Right hindlimb (tissue), 1 donor: ENCODE data around the gene CDKN1B.

ENCODE experiments used
- DNase-seq: peaks from one replicate; pipeline ENCODE4 v3.0.0-alpha.2; 2018

Gene CDKN1B

DNA sequence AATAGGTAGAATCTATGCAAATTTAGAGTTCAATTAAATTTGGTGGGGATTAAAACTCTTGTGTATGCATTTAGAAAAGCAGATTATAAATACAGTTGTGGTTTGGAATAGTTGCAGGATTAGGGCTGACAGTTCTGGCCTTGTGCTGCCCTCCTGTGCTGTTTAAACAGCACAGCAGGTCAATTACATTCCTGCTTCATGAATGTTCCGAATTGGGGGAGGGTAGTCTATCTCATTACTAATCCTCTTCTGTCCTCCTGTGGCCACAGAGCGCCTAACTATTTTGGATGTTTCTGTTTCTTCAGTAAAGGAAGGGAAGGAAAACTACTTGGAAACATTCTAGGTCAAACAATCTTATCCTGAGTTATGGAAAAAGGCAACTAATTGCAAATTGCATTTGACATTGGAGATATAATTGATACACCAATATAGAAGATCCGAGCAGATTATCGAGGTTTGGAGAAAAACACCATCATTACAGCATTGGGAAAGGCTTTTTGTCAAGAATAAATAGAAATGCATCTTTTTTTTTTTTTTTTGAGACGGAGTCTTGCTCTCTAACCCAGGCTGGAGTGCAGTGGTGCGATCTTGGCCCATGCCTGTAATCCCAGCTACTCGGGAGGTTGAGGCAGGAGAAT, 12.5 kb upstream of the CDKN1B start:
- peak; percentile 64 for DNase-seq

- DNase-seq, result no peak
These were observed 11.2 kb upstream of the CDKN1B start for GRCh38 chr12:12705838-12706520.

- no peak for DNase-seq
These were observed 3.3 kb upstream of the CDKN1B start for GRCh38 chr12:12713932-12714275.

- no peak for DNase-seq
These were observed 2.7 kb upstream of the CDKN1B start for GRCh38 chr12:12714276-12715021.

DNA sequence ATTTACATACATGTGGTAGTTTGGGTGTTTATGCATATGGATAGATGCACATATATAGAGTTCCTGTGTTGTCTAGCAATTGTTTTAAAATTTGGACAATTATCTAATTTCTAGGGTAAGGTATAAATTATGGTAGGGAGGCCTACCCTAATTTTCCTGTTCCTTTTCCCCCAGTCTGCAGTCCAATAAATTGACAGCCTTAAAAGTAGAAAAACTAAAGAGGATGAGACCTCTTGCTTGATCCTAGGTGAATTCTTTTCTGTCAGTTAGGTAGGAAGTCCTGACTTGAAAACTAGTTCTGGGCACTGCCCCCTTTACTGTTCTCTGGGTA, 2.1 kb upstream of the CDKN1B start:
- DNase-seq, result no peak

DNA sequence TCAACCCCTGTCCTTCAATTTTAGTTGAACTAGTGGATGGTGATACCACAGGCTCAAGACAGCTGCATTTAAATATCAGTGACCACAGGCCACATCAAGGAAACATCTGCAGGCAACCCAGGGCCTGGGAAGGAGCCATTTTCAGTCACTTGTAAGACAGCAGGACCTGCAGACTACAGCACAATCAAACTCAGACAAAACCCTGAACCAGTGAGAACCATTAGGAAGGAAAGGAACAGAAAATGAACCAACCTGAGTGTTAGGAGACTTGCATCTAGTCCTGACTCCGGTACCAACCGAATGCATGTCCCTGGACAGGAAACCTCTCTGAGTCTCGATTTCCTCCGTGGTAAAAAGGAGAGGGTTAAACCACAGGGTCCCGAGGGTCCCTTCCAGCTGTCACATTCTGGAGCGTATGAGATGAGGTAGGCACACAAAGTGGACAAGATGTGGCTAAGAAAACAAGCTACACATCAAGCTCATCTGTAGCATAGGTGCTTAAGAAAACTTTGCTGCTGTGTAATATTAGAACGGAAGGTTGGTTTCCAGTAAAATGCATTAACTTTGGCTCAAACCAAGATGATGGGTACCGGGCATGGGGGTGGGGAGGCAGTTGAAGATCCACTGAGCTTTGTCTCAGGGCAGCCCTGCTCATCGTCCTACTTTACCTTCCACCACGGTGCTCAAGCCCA, 1.6 kb upstream of the CDKN1B start:
- DNase-seq, result no peak

GRCh38 chr12:12716151-12716792, 896 bp upstream of the CDKN1B start:
- DNase-seq, result no peak

GRCh38 chr12:12717586-12718380, 615 bp downstream of the CDKN1B start:
- DNase-seq, result peak; percentile 39

DNA sequence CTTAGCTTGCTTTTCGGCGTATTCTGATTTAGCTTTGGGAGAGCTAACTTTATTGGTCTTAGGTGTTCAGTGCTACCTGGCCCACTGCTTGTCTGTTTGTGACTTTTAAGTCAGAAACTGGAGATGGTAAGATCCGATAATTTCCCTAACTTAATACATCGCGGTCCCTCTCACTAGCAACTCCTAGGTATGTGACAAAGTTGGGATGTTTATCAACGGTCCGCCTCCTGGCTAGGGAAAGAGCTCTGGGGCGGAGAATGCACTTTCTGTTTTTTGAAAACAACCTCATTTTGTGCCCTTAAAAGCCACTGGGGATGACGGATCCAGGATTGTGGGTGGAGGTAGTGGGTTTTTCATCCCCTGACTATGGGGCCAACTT, 1.2 kb downstream of the CDKN1B start:
- DNase-seq, result no peak

DNA sequence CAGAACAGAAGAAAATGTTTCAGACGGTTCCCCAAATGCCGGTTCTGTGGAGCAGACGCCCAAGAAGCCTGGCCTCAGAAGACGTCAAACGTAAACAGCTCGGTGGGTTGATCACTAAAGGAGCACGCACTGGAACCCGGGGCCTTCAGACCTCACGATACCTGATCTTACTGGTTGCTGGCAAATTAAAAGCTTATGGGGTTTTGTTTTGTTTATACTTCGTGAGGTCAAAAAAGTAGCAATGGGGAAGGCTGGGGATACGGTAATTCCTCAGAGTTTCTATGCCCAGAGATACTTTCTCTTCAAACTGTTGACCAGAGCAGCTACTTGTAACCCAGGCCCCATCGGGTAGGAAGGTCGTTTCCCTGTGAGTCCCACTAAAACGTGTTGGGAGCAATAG, 1.7 kb downstream of the CDKN1B start:
- DNase-seq, result no peak

- no peak for DNase-seq
These were observed 2.3 kb downstream of the CDKN1B start for GRCh38 chr12:12719496-12719895.

GRCh38 chr12:12720052-12720451, 2.9 kb downstream of the CDKN1B start:
- DNase-seq, result no peak

DNA sequence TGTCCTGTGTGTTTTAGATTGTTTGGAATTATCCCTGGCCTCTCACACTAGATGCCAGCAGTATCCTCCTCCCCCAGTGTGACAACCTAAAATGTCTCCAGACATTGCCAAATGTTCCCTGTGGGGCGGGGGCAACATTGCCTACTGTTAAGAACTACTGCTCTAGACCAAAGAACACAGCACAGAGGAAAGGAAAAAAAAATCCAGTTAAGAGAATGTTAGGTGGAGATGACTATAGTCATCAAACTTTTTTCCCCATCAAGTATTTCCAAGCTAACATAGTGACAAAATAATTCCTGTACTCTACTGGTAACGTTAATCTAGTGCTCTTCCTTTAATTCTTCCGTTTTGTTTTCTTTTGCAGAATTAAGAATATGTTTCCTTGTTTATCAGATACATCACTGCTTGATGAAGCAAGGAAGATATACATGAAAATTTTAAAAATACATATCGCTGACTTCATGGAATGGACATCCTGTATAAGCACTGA, 3.5 kb downstream of the CDKN1B start:
- no peak for DNase-seq

GRCh38 chr12:12721176-12721751, 4.1 kb downstream of the CDKN1B start:
- DNase-seq, result no peak

GRCh38 chr12:12721814-12722434, 4.8 kb downstream of the CDKN1B start:
- DNase-seq, result no peak

- no peak for DNase-seq
These were observed 5.4 kb downstream of the CDKN1B start for GRCh38 chr12:12722435-12723148.

- DNase-seq, result no peak
These were observed 6.0 kb downstream of the CDKN1B start for GRCh38 chr12:12723149-12723680.

- peak; percentile 66 for DNase-seq
These were observed 6.7 kb downstream of the CDKN1B start for GRCh38 chr12:12723681-12724420.

GRCh38 chr12:12724421-12725085, 7.4 kb downstream of the CDKN1B start:
- no peak for DNase-seq
